SU-DHL-6 (cell line): ENCODE measurements around the gene BDH2.

Experiments
- EZH2phosphoT487 ChIP-seq: fragments of 200-600 bp; sonication (generic), shearing (Covaris generic); conservative IDR thresholded peaks from 2 replicates; pipeline ENCODE4 v1.6.1; 2018; ENCODE audit warnings: mild to moderate bottlenecking, antibody characterized with exemption, low read length, moderate library complexity, mixed read lengths
- TF ChIP-seq, protein P1 (sequence below): fragments of 200-600 bp; sonication (generic); IDR thresholded peaks from one replicate; pipeline ENCODE4 v1.5.1; 2017; ENCODE audit warnings: antibody characterized with exemption, mild to moderate bottlenecking, low read length, moderate library complexity; ENCODE audit not compliant: insufficient read depth, poor library complexity, severe bottlenecking

DNA sequence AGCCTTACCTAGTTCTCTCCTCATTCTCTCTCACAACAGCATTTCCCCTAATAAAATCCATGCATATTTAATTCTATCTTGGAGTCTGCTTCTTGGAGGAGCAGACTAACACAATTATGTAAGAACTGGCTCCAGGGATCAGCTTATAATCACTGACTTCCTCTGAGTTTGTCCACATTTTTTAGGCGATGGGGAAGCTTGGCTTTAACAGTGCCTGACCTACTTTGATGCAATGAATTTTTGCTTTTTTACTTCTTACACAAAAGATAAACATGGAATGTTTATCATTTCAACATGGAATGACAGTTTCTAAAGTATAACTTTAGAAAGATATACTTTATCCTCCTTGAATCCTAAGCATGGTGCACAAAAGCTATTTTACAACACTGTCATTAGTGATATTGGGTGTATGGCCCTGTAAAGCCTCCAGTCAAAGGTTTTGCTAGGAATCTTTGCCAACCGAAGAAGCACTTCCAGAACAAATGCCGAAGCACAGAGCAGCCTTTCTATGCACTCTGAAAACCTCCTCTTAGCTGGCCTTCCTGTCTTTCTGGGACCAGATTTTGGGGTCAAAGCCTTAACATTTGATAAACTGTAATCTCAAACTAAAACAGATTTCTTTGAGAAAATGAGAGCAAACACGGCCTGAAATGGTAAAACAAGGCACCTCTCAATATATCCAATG, 736 bp downstream of the BDH2 start:
- TF ChIP-seq, protein P1, sequence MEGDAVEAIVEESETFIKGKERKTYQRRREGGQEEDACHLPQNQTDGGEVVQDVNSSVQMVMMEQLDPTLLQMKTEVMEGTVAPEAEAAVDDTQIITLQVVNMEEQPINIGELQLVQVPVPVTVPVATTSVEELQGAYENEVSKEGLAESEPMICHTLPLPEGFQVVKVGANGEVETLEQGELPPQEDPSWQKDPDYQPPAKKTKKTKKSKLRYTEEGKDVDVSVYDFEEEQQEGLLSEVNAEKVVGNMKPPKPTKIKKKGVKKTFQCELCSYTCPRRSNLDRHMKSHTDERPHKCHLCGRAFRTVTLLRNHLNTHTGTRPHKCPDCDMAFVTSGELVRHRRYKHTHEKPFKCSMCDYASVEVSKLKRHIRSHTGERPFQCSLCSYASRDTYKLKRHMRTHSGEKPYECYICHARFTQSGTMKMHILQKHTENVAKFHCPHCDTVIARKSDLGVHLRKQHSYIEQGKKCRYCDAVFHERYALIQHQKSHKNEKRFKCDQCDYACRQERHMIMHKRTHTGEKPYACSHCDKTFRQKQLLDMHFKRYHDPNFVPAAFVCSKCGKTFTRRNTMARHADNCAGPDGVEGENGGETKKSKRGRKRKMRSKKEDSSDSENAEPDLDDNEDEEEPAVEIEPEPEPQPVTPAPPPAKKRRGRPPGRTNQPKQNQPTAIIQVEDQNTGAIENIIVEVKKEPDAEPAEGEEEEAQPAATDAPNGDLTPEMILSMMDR, result no peak
- no peak for TF ChIP-seq EZH2phosphoT487
